Astrocyte (in vitro differentiated cells and primary cell): ENCODE data around the gene PPP2R5E. TPM values are rescaled to one million over a fixed set of nuclear protein-coding genes. Genes with fewer than 3 reads are reported as not detected.

Source experiments
- DNase-seq: peaks from one replicate; pipeline ENCODE4 v3.0.0-alpha.2; 2010; ENCODE audit warnings: low read depth
- FAIRE-seq: peaks from 2 replicates; lab custom pipeline; 2011; peaks lifted over from hg19 to GRCh38; lab: Jason Lieb, UNC
- H2AFZ ChIP-seq: 2 replicates; pipeline ENCODE4 v1.6.0; 2012; ENCODE audit warnings: low read depth, low read length, inconsistent platforms
- H3K27ac ChIP-seq: 2 replicates; pipeline ENCODE4 v1.5.1; 2011; ENCODE audit warnings: low read depth, low read length, inconsistent platforms
- H3K27me3 ChIP-seq: 2 replicates; pipeline ENCODE4 v1.6.0; 2011; ENCODE audit warnings: low read length, inconsistent platforms; ENCODE audit not compliant: insufficient read depth
- H3K36me3 ChIP-seq: 2 replicates; pipeline ENCODE4 v1.5.1; 2011; ENCODE audit warnings: low read length, inconsistent platforms; ENCODE audit not compliant: insufficient read depth
- H3K4me1 ChIP-seq: 2 replicates; pipeline ENCODE4 v1.5.1; 2011; ENCODE audit warnings: low read length, inconsistent platforms; ENCODE audit not compliant: insufficient read depth
- H3K4me2 ChIP-seq: 2 replicates; pipeline ENCODE4 v1.6.0; 2012; ENCODE audit warnings: low read length, inconsistent platforms
- H3K4me3 ChIP-seq: 2 replicates; pipeline ENCODE4 v1.5.1; 2011; ENCODE audit warnings: low read depth, mild to moderate bottlenecking, low read length, inconsistent platforms; ENCODE audit not compliant: insufficient read depth
- H3K79me2 ChIP-seq: 2 replicates; pipeline ENCODE4 v1.6.0; 2012; ENCODE audit warnings: mild to moderate bottlenecking, low read length, inconsistent platforms; ENCODE audit not compliant: insufficient read depth
- H3K9ac ChIP-seq: 2 replicates; pipeline ENCODE4 v1.6.0; 2012; ENCODE audit warnings: mild to moderate bottlenecking, low read length, inconsistent platforms
- H3K9me3 ChIP-seq: 2 replicates; pipeline ENCODE4 v1.5.1; 2012; ENCODE audit warnings: low read depth, mild to moderate bottlenecking, low read length, inconsistent platforms; ENCODE audit not compliant: insufficient read depth
- H4K20me1 ChIP-seq: 2 replicates; pipeline ENCODE4 v1.6.0; 2012; ENCODE audit warnings: low read length, inconsistent platforms; ENCODE audit not compliant: insufficient read depth
- H3K27ac Mint-ChIP-seq: one replicate; pipeline ENCODE4 v1.8.0; 2021; ENCODE audit warnings: mild to moderate bottlenecking, mixed read lengths; ENCODE audit not compliant: unreplicated experiment
- H3K27me3 Mint-ChIP-seq: one replicate; pipeline ENCODE4 v1.8.0; 2021; ENCODE audit warnings: low read depth, mixed read lengths; ENCODE audit not compliant: unreplicated experiment
- H3K36me3 Mint-ChIP-seq: one replicate; pipeline ENCODE4 v1.8.0; 2021; ENCODE audit warnings: low read depth, mixed read lengths; ENCODE audit not compliant: unreplicated experiment
- H3K4me1 Mint-ChIP-seq: one replicate; pipeline ENCODE4 v1.8.0; 2021; ENCODE audit warnings: low read depth, mixed read lengths; ENCODE audit not compliant: unreplicated experiment
- H3K4me3 Mint-ChIP-seq: one replicate; pipeline ENCODE4 v1.8.0; 2021; ENCODE audit warnings: mild to moderate bottlenecking, moderate library complexity, mixed read lengths; ENCODE audit not compliant: unreplicated experiment
- H3K9me3 Mint-ChIP-seq: one replicate; pipeline ENCODE4 v1.8.0; 2021; ENCODE audit warnings: mild to moderate bottlenecking, mixed read lengths; ENCODE audit not compliant: unreplicated experiment
- EZH2 ChIP-seq: IDR thresholded peaks from 2 replicates; pipeline ENCODE4 v1.6.1; 2012; ENCODE audit warnings: mild to moderate bottlenecking, low read length, inconsistent platforms; ENCODE audit not compliant: insufficient read depth
- total RNA-seq: library from RNA; stranded (reverse); gene quantifications from 2 replicates; pipeline ENCODE4 v1.2.1, GENCODE V29; 2021
- TF ChIP-seq, protein P1 (sequence below): IDR thresholded peaks from 2 replicates; pipeline ENCODE4 v1.5.1; 2011; ENCODE audit warnings: low read depth, mild to moderate bottlenecking, inconsistent platforms, low read length, moderate library complexity; ENCODE audit not compliant: insufficient read depth

PPP2R5E gene
- total RNA-seq, 1 donor from 2014 or later: 69.3 TPM

- Mint-ChIP-seq H3K4me1 (no peaks in the 10 kb centered on the region), H3K27me3 (no peaks in the 10 kb centered on the region), H3K27ac (no peak overlapping the region), H3K9me3 (no peaks in the 10 kb centered on the region), H3K36me3 (peaks cover 2% of the 10 kb centered on the region), H3K4me3 (no peak overlapping the region)
- TF ChIP-seq, protein P1, sequence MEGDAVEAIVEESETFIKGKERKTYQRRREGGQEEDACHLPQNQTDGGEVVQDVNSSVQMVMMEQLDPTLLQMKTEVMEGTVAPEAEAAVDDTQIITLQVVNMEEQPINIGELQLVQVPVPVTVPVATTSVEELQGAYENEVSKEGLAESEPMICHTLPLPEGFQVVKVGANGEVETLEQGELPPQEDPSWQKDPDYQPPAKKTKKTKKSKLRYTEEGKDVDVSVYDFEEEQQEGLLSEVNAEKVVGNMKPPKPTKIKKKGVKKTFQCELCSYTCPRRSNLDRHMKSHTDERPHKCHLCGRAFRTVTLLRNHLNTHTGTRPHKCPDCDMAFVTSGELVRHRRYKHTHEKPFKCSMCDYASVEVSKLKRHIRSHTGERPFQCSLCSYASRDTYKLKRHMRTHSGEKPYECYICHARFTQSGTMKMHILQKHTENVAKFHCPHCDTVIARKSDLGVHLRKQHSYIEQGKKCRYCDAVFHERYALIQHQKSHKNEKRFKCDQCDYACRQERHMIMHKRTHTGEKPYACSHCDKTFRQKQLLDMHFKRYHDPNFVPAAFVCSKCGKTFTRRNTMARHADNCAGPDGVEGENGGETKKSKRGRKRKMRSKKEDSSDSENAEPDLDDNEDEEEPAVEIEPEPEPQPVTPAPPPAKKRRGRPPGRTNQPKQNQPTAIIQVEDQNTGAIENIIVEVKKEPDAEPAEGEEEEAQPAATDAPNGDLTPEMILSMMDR: no peak
- no peak for TF ChIP-seq EZH2
- Histone ChIP-seq H3K9ac (no peak overlapping the region), H3K36me3 (peaks cover 6% of the 10 kb centered on the region), H3K79me2 (no peaks in the 10 kb centered on the region), H4K20me1 (no peaks in the 10 kb centered on the region), H3K4me3 (no peak overlapping the region), H3K27ac (no peak overlapping the region), H3K9me3 (no peaks in the 10 kb centered on the region), H3K27me3 (no peaks in the 10 kb centered on the region), H3K4me1 (no peaks in the 10 kb centered on the region), H2AFZ (no peak overlapping the region), H3K4me2 (no peak overlapping the region)
- FAIRE-seq (no peak), DNase-seq (no peak)
Observed at GRCh38 chr14:63371033-63371432, 172.1 kb downstream of the PPP2R5E start.

- Mint-ChIP-seq H3K27ac (no peak overlapping the region), H3K9me3 (peaks cover 3% of the 10 kb centered on the region), H3K36me3 (peaks cover 5% of the 10 kb centered on the region), H3K4me1 (no peaks in the 10 kb centered on the region), H3K27me3 (no peaks in the 10 kb centered on the region), H3K4me3 (no peak overlapping the region)
- Histone ChIP-seq H3K9me3 (no peaks in the 10 kb centered on the region), H4K20me1 (no peaks in the 10 kb centered on the region), H3K4me2 (no peak overlapping the region), H3K79me2 (no peaks in the 10 kb centered on the region), H3K4me3 (no peak overlapping the region), H3K27ac (no peak overlapping the region), H3K4me1 (no peaks in the 10 kb centered on the region), H3K36me3 (peaks cover 5% of the 10 kb centered on the region), H3K27me3 (no peaks in the 10 kb centered on the region), H2AFZ (no peak overlapping the region), H3K9ac (no peak overlapping the region)
- FAIRE-seq (no peak), DNase-seq (no peak)
- no peak for TF ChIP-seq EZH2
- TF ChIP-seq, protein P1: peak; percentile 18
Observed at GRCh38 chr14:63367742-63368364, 175.3 kb downstream of the PPP2R5E start.

GRCh38 chr14:63362389-63362819, 180.8 kb downstream of the PPP2R5E start:
- H3K36me3 ChIP-seq: no peaks in the 10 kb centered on the region
- H3K27me3 ChIP-seq: no peaks in the 10 kb centered on the region
- H2AFZ ChIP-seq: no peak overlapping the region
- no peaks in the 10 kb centered on the region for H4K20me1 ChIP-seq
- no peaks in the 10 kb centered on the region for H3K79me2 ChIP-seq
- Mint-ChIP-seq H3K36me3 (peaks cover 3% of the 10 kb centered on the region), H3K9me3 (peaks cover 3% of the 10 kb centered on the region), H3K4me3 (no peak overlapping the region), H3K4me1 (no peaks in the 10 kb centered on the region), H3K27ac (no peak overlapping the region), H3K27me3 (no peaks in the 10 kb centered on the region)
- H3K4me3 ChIP-seq: no peak overlapping the region
- no peaks in the 10 kb centered on the region for H3K9me3 ChIP-seq
- no peak overlapping the region for H3K27ac ChIP-seq
- TF ChIP-seq EZH2: no peak
- TF ChIP-seq, protein P1: no peak
- FAIRE-seq (no peak), DNase-seq (no peak)
- H3K9ac ChIP-seq: no peak overlapping the region
- no peaks in the 10 kb centered on the region for H3K4me1 ChIP-seq
- H3K4me2 ChIP-seq: no peak overlapping the region
